ENCODE results near the gene HAS3. TPM values are rescaled to one million over a fixed set of nuclear protein-coding genes. Genes with fewer than 3 reads are reported as not detected.

HAS3 gene
- total and polyA plus RNA-seq, 2 donors from 2014 or later (not counting 2 experiments from before 2014, with no cell fraction given): 4.8 to 15.1 TPM

Other genes starting within 250 kb of the HAS3 start
- gene CHTF8, start 26.9 kb downstream of the HAS3 start, total RNA-seq: 112 and 113 TPM in 2 replicates
- gene CHTF8, start 26.9 kb downstream of the HAS3 start, polyA plus RNA-seq: 145 and 156 TPM in 2 replicates
- 50.6 and 55.4 TPM in 2 replicates for gene UTP4, start 27.0 kb downstream of the HAS3 start, total RNA-seq
- 49.5 and 63.3 TPM in 2 replicates for gene UTP4, start 27.0 kb downstream of the HAS3 start, polyA plus RNA-seq
- gene SNTB2, start 81.5 kb downstream of the HAS3 start, total RNA-seq: 14.3 and 14.8 TPM in 2 replicates
- gene SNTB2, start 81.5 kb downstream of the HAS3 start, polyA plus RNA-seq: 3.2 TPM in 2 replicates
- gene VPS4A, start 205.7 kb downstream of the HAS3 start, total RNA-seq: 37.8 and 43.1 TPM in 2 replicates
- 50.4 and 52.1 TPM in 2 replicates for gene VPS4A, start 205.7 kb downstream of the HAS3 start, polyA plus RNA-seq
- 10.3 and 11.2 TPM in 2 replicates for gene PDF, start 224.9 kb downstream of the HAS3 start, total RNA-seq
- gene PDF, start 224.9 kb downstream of the HAS3 start, polyA plus RNA-seq: 11.8 and 14.4 TPM in 2 replicates
- gene COG8, start 233.9 kb downstream of the HAS3 start, total RNA-seq: 23.5 and 23.9 TPM in 2 replicates
- gene COG8, start 233.9 kb downstream of the HAS3 start, polyA plus RNA-seq: 16.9 and 17.6 TPM in 2 replicates
- gene NIP7, start 234.1 kb downstream of the HAS3 start, total RNA-seq: 45.9 and 54.7 TPM in 2 replicates
- 30.2 and 40.3 TPM in 2 replicates for gene NIP7, start 234.1 kb downstream of the HAS3 start, polyA plus RNA-seq
- gene TMED6, start 246.1 kb downstream of the HAS3 start, total RNA-seq: 0.24 TPM in 1 of 2 replicates, not detected in the other
- gene TMED6, start 246.1 kb downstream of the HAS3 start, polyA plus RNA-seq: 0.08 TPM in 1 of 2 replicates, not detected in the other